Left colon (tissue), 2 donors: ENCODE data around the gene NIF3L1. TPM values are rescaled to one million over a fixed set of nuclear protein-coding genes. Genes with fewer than 3 reads are reported as not detected.

ENCODE experiments used
- ATAC-seq: fragments of 200-7000 bp; cut with Tn5 transposase; one replicate; pipeline ENCODE4 v1.9.1; 2020; ENCODE audit warnings: mild to moderate bottlenecking, moderate library complexity
- DNase-seq, 2 donors: peaks; one replicate each; pipeline ENCODE4 v3.0.0-alpha.2; 2020
- intact Hi-C, 2 donors: fragments of 100-400 bp; cut with DNase I in 1 of 2; cut with micrococcal nuclease in 1 of 2; formaldehyde crosslinking; loops; one replicate each; pipeline versions ENCODE4 v1.11.2 to v1.14.0; 2022; cut with DNase I, micrococcal nuclease
- long read RNA-seq: library from polyadenylated mRNA; unstranded; transcript quantifications from one replicate; pipeline ENCODE4 v2.0.0, GENCODE V29; 2021
- total RNA-seq, 2 donors: library from RNA; stranded (reverse); fragmentation: NEBNext Ultra II Directional; extraction: Animal tissue kit (Norgen Biotek cat#: 25700); gene quantifications; one replicate each; pipeline ENCODE4 v1.2.1, GENCODE V29; 2021
- donor health status: DM: no; HTN: no; CAD: no.
- donor health status: DM: yes; HTN: yes; CAD: no.

Gene NIF3L1
- 10 to 100 TPM; 19.5 to 27.2 TPM for total RNA-seq
- long read RNA-seq, partial matches to known transcripts = 6 of 33 reads
- long read RNA-seq, other reads (novel, unspliced or antisense) = 20 of 33 reads

DNA sequence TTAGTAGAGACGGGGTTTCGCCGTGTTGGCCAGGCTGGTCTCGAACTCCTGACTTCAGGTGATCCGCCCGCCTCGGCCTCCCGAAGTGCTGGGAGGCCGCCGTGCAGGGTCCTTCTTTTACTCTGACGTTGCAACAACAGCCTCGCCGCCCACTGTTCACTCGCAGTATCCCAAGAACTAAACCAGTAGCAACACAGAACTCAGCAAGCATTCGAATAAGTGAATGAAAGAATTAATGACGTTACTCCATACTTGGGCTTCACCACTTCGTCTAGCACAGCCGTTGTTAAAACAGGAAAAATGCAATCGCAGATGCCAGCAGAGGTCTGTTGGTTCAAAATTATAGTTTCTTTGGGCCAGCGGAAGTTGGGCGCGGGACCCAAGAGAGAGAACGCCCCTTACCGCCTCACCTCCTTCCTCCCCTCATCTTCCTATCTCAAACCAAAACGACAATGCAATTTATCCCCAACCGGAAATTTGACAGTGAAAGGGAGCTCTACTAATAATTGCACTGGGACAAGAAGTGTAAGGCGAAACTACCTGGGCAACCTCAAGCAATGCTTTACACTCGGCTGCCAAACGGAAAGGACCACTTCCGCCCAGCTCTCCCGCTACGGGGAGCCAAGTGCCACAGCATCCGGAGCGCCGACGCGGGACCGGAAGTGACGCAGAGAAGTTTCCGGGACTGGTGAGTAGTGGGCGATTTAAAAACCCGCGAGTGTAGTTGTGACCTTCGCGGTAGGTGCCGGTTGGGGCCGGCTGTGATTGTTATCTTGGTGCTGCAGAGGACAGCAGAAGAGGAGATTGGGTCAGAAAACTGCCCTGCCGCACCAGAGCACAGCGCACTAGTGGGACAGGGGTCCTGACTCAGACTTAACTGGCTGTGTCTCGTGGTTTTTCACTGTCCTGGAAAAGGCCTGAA is at the start of gene NIF3L1, which contains the start of gene PPIL3:
Gene NIF3L1 (plus strand): TSS at position 668 of the 922 bp plus-strand sequence. CDS start 2,573 bp downstream, outside the sequence.
Gene PPIL3 (minus strand): TSS at position 374 of the 922 bp plus-strand sequence. CDS start 1,462 bp downstream, outside the sequence.
- intact Hi-C loops = no loop called here
- ATAC-seq (peak; percentile 92), DNase-seq (peak; percentile 98)

DNA sequence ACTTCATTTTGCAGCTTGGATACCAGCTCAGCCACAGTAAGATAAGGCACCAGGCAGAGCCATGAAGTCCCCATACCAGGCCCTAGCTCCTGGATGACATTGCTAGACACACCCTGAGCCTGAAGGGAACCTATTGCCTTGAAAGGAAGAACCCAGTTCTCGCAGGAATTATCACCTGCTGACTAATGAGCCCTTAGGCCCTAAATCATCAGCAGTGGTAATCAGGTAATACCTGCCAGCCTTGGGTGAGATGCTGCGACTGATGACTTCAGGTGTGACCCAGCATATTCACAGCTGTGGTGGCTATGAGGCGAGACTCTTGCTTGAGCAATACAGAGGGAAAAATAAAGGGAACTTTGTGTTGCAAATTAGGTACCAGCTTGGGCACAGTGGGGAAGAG is 49.7 kb upstream of the NIF3L1 start:
- intact Hi-C loops = no loop called here
- ATAC-seq (no peak), DNase-seq (no peak)

DNA sequence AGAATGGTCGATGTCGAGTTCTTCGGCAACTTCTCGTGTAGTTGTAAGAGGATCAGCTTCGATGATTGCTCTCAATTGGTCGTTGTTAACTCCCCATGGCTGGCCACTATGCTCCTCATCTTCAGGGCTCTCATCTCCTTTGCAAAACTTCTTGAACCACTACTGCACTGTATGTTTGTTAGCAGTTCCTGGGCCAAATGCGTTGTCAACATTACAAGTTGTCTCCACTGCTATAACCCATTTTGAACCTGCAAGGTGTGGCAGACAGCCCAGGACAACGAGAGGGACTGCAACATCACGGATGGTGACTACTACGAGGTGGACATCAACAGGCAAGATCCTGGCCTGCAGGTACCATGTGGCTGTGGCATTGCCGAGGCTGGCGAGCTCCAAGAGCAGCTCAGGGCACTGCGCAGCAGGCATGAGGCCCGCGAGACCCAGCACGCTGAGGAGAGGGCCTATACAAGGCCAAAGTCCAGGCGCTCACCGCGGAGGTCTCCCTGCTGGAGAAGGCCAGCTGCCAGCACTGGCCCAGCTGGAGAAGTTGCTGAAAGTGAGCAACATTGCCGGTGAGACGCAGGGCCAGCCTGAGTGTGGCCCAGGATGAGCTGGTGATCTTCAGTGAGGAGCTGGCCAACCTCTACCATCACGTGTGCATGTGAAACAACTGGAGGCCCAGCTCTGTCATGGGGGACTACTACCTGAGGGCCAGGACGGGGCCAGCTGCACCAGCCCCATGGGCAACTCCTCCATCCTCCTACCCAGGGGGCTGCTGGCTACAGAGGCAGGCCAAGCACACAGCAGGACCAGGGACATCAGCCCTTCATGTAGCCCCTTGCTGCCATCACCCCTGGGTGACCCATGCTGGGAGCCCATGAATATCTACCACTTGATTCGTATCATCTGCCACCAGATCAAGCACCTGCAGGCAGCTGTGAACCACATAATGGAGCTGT is 44.9 kb upstream of the NIF3L1 start:
- ATAC-seq (no peak), DNase-seq (no peak)
- intact Hi-C loops = no loop called here

DNA sequence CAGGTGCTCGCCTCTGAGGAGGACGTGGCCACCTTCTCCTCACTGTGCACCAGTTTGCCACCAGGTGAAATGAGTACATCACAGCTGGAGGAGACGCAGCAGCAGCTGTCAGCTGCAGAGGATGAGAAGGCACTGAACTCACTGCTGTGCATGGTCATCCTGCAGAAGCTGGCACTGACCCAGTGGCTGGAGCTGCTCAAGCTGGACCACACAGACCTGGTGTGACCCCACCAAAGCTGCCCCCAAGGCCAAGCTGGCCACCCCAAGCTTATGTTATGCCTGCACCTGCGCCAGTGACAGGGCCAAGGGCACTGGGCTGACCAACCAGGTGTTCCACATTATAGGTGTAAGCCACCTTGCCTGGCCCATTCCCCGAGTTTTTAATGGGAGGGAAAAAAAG is 44.0 kb upstream of the NIF3L1 start:
- DNase-seq = no peak
- ATAC-seq = no peak
- intact Hi-C loops = no loop called here

GRCh38 chr2:200845669-200846325 is 43.4 kb upstream of the NIF3L1 start:
- no peak for ATAC-seq
- DNase-seq = no peak
- intact Hi-C loops = no loop called here

GRCh38 chr2:200847269-200847668 is 41.9 kb upstream of the NIF3L1 start:
- no peak for DNase-seq
- peak; percentile 81 for ATAC-seq
- intact Hi-C loops = no loop called here

DNA sequence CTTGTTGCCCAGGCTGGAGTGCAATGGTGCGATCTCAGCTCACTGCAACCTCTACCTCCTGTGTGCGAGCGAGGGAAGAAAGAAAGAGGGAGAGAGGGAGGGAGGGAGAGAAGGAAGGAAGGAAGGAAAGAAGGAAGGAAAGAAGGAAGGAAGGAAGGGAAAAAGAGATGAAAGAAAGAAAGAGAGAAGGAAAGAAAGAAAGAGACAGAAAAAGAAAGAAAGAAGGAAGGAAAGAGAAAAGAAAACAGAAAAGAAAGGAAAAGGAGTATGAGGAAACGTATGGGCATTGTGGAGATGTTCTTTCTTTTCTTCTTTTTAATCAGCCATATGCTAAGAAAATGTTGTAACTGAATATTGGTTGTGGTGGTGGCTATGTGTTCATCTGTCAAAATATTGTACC is 41.2 kb upstream of the NIF3L1 start:
- intact Hi-C loops = no loop called here
- no peak for ATAC-seq
- no peak for DNase-seq

DNA sequence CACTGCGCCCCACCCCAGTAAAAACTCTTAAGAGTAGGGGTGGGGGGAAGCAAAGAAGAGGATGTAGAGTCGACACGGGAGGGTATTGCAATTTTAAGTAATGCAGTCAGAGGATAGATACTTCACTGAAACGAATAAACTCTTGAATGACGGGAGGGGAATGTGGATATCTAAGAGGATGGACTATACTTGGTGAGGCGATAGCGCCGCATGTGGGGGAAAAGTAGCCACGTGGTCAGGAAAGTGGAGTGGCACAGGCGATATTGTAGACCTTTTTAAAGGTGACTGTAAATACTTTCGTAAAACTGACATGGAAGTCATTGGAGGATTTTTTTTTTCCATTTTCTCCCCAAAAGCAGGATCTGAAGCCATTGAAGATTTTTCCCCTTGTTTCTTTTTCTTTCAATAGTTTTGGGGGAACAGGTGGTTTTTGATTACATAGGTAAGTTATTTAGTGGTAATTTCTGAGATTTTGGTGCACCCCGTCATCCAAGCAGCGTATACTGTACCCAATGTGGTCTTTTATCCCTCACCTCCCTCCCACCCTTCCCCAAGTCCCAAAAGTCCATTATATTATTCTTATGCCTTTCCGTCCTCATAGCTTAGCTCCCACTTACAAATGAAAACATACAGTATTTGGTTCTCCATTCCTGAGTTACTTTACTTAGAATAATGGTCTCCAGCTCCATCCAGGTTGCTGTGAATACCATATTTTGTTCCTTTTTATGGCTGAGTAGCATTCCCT is 38.5 kb upstream of the NIF3L1 start:
- DNase-seq (no peak), ATAC-seq (no peak)
- intact Hi-C loops = no loop called here

DNA sequence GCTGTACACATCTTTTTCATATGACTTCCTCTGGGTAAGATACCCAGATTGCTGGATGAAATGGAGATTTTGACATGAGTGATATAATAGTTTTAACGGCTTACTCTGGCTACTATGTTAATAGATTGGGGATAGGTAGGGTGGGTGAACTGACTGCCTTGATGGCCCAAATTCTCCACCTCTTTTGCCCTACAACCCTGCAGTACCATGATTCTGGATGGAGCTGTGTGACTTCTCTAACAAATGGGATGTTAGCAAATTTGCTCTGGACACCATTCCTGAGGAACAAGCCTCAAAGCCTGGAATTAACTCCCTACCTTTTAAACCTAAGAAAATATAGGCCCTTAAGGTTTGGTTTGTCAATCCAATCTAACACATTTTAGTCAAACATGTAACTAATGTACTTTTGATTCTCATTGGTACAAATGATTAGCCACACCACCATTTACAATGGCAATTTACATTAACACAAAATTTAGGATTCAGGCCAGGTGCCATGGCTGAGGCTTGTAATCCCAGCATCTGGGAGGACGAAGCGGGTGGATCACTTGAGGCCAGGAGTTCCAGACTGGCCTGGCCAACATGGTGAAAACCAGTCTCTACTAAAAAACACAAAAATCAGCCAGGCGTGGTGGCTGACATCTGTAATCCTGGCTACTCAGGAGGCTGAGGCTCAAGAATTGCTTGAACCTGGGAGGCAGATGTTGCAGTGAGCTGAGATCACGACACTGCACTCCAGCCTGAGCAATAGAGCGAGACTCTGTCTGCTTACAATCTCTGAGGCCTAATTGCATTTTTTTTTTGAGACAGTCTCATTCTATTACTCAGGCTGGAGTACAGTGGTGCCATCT is 37.5 kb upstream of the NIF3L1 start:
- no peak for DNase-seq
- no peak for ATAC-seq
- intact Hi-C loops = no loop called here

GRCh38 chr2:200852605-200853004 is 36.6 kb upstream of the NIF3L1 start:
- intact Hi-C loops = no loop called here
- no peak for DNase-seq
- no peak for ATAC-seq

DNA sequence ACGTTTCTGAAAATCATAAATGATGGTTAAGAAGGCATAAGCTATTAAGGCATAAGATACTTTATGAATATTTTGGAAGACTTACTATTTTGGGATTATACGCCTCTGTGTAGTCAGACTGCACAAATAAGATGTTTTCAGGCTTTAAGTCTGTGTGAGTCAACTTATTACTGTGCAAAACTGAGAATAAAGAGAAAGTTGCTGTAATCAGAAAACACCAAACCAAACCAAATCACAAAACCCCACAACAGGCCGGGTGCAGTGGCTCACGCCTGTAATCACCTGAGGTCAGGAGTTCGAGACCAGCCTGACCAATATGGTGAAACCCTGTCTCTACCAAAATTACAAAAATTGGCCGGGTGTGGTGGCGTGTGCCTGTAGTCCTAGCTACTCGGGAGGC is 32.4 kb upstream of the NIF3L1 start:
- DNase-seq (no peak), ATAC-seq (no peak)
- intact Hi-C loops = no loop called here

DNA sequence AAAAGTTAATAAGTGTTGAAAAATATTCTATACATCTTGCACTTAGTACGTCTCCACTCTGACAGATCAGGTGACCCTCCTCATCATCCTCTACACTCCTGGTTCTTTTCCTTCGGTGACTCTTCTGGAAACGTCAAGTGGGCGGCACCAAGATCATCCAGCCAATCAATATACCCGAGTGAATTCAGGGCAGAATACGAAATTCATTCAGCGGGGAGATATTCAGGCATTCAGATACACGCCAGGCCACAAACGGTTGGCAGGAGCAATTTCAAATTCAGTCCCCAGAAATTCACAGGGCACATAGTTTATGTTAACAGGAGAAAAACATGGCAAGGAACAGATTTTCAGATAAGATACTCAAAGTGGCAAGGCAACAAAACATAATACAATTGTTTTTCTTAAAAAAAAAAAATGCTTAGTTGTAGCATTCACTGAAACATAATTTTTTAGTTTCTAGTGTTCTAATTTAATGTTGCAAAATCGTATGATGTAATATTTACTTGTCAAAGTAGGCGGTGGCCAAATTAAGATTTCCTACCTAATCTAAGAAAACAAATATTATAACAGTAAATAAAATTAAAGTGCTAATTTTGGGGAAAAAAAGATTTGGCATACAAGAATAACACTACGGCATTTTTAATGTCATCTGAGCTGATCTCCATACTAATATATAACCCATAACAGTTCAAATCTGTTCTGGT is 28.9 kb upstream of the NIF3L1 start:
- ATAC-seq (no peak), DNase-seq (no peak)
- intact Hi-C loops = no loop called here

GRCh38 chr2:200861617-200862155 is 27.5 kb upstream of the NIF3L1 start:
- no peak for DNase-seq
- ATAC-seq = no peak
- intact Hi-C loops = no loop called here

DNA sequence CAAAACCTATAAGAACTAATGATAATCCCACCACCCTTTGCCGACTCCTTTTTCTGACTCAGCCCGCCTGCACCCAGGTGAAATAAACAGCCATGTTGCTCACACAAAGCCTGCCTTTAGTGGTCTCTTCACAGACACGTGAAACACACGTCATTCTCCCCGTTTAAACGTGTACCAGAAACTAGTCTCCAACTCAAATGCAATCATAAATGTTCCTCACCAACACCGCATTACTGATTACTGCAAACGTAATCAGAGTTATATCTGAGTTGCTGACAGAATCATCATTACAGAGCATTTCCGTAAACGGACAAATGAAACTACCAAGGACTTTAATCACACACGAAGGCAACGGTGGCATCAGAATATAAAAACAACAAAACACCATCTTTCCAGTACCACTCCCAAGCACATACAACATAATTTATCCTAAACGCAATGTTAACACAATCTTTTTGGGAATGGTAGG is 26.6 kb upstream of the NIF3L1 start:
- intact Hi-C loops = no loop called here
- peak; percentile 25 to 43 for DNase-seq
- peak; percentile 12 for ATAC-seq

GRCh38 chr2:200863782-200864175 is 25.4 kb upstream of the NIF3L1 start:
- intact Hi-C loops = no loop called here
- DNase-seq = no peak
- peak; percentile 24 for ATAC-seq
